AG04450 (cell line): ENCODE measurements around the gene GCGR. TPM values are rescaled to one million over a fixed set of nuclear protein-coding genes. Genes with fewer than 3 reads are reported as not detected.

Experiments used
- CTCF ChIA-PET: fragments of 300-600, 350-600 bp; formaldehyde crosslinking; extraction: SDS; loops from one replicate; lab custom pipeline; 2022; ENCODE audit warnings: antibody characterized with exemption, inconsistent platforms; lab: Charles Lee
- POLR2A ChIA-PET: fragments of 350-600 bp; formaldehyde crosslinking; extraction: SDS; loops from one replicate; lab custom pipeline; 2021; ENCODE audit warnings: antibody characterized with exemption, inconsistent platforms; lab: Yijun Ruan, JAX
- DNase-seq: peaks from one replicate; pipeline ENCODE4 v3.0.0-alpha.2; 2011; ENCODE audit warnings: low read depth, low spot score
- H3K27ac ChIP-seq: one replicate; pipeline ENCODE4 v1.5.1; 2012; ENCODE audit warnings: low read depth, low read length, control low read depth
- H3K27me3 ChIP-seq: one replicate; pipeline ENCODE4 v1.6.0; 2012; ENCODE audit warnings: low read length; ENCODE audit not compliant: control insufficient read depth, insufficient read depth
- H3K4me3 ChIP-seq: 2 replicates; pipeline ENCODE4 v1.5.1; 2011; ENCODE audit warnings: mild to moderate bottlenecking, low read depth, low read length, control low read depth
- H3K9me3 ChIP-seq: 2 replicates; pipeline ENCODE4 v1.5.1; 2012; ENCODE audit warnings: low read length; ENCODE audit not compliant: control insufficient read depth, insufficient read depth
- CTCF ChIP-seq: IDR thresholded peaks from 2 replicates; pipeline ENCODE4 v1.5.1; 2011; ENCODE audit warnings: low read depth, low read length, control low read depth, inconsistent platforms
- polyA plus RNA-seq: library from polyadenylated mRNA; depleted of rRNA; stranded (reverse); fragments of >200 nt; gene quantifications from 2 replicates; pipeline ENCODE4 v1.2.3, GENCODE V29; 2011

The GCGR gene
- polyA plus RNA-seq, 1 experiment: not detected

- no peak for DNase-seq
- Histone ChIP-seq H3K27ac (no peak overlapping the region), H3K4me3 (no peak overlapping the region), H3K27me3 (no peaks in the 10 kb centered on the region), H3K9me3 (no peaks in the 10 kb centered on the region; the same call in 1 of the 2 replicates)
- no peak for TF ChIP-seq CTCF
- ChIA-PET POLR2A (interaction anchor here (2.4 kb wide), 1 partner anchor 10 kb away, joined by 12 read pairs; the partner anchor contains the start of gene MCRIP1), CTCF (no interaction called here)
Measured at GRCh38 chr17:81843713-81844326, 39.9 kb downstream of the GCGR start.

- ChIA-PET CTCF (no interaction called here), POLR2A (no interaction called here)
- no peak overlapping the region for H3K27ac ChIP-seq
Measured at GRCh38 chr17:81844327-81844851, 40.4 kb downstream of the GCGR start.

GRCh38 chr17:81844887-81845286 is 40.9 kb downstream of the GCGR start:
- Histone ChIP-seq H3K27me3 (no peaks in the 10 kb centered on the region), H3K4me3 (no peak overlapping the region), H3K9me3 (no peaks in the 10 kb centered on the region; the same call in 1 of the 2 replicates), H3K27ac (no peak overlapping the region)
- ChIA-PET POLR2A (no interaction called here), CTCF (no interaction called here)
- no peak for TF ChIP-seq CTCF
- DNase-seq: no peak

More at GRCh38 chr17:81844327-81844851, 40.4 kb downstream of the GCGR start:
- Histone ChIP-seq H3K9me3 (no peaks in the 10 kb centered on the region; the same call in 1 of the 2 replicates), H3K27me3 (no peaks in the 10 kb centered on the region), H3K4me3 (no peak overlapping the region)
- TF ChIP-seq CTCF: no peak
- DNase-seq: no peak

- no peak for TF ChIP-seq CTCF
- ChIA-PET POLR2A (interaction anchor here (0.6 kb wide), 1 partner anchor 25 kb away, joined by 11 read pairs; no protein-coding TSS in a partner anchor), CTCF (no interaction called here)
- Histone ChIP-seq H3K4me3 (no peak overlapping the region), H3K9me3 (no peaks in the 10 kb centered on the region; the same call in 1 of the 2 replicates), H3K27ac (no peak overlapping the region), H3K27me3 (no peaks in the 10 kb centered on the region)
- no peak for DNase-seq
Measured at GRCh38 chr17:81845361-81845760, 41.4 kb downstream of the GCGR start.

- Histone ChIP-seq H3K9me3 (no peaks in the 10 kb centered on the region; the same call in 1 of the 2 replicates), H3K27ac (no peak overlapping the region), H3K4me3 (no peak overlapping the region), H3K27me3 (no peaks in the 10 kb centered on the region)
- CTCF ChIA-PET: no interaction called here
- POLR2A ChIA-PET: interaction anchor here (0.6 kb wide), 1 partner anchor 26 kb away, joined by 11 read pairs; no protein-coding TSS in a partner anchor
- DNase-seq: no peak
- no peak for TF ChIP-seq CTCF
Measured at GRCh38 chr17:81845881-81846742, 42.2 kb downstream of the GCGR start.
